Sigmoid colon (tissue), 4 donors: ENCODE measurements around the gene DAAM2.

ENCODE experiments used
- CTCF ChIP-seq, 4 experiments: fragments of 450-650 bp in 3 of 4; fragments of 200-600 bp in 1 of 4; IDR thresholded peaks; one replicate each; pipeline ENCODE4 v1.5.1; 2016 to 2019; ENCODE audit warnings: antibody characterized with exemption in 4 of 4, mild to moderate bottlenecking in 3 of 4, moderate library complexity in 2 of 4
- POLR2AphosphoS5 ChIP-seq, 4 donors: sonication (generic); formaldehyde crosslinking; IDR thresholded peaks; one replicate each; pipeline ENCODE4 v1.6.1; 2017; ENCODE audit warnings: antibody characterized with exemption in 4 of 4

GRCh38 chr6:39952167-39952566 is 160.0 kb downstream of the DAAM2 start:
- TF ChIP-seq POLR2AphosphoS5 (IDR thresholded peaks at IDR 0.05) (no peak), CTCF (IDR thresholded peaks at IDR 0.05) (no peak)
